Femur (tissue), 1 donor: ENCODE results near the gene TMEM37.

Experiments
- DNase-seq: peaks from one replicate; pipeline ENCODE4 v3.0.0-alpha.2; 2017

Gene TMEM37

GRCh38 chr2:119434664-119435063 is 3.0 kb downstream of the TMEM37 start:
- no peak for DNase-seq

GRCh38 chr2:119435081-119435952 is 3.7 kb downstream of the TMEM37 start:
- no peak for DNase-seq

- DNase-seq, result no peak
Measured at GRCh38 chr2:119435953-119436297, 4.3 kb downstream of the TMEM37 start.

- DNase-seq, result no peak
Measured at GRCh38 chr2:119436993-119437772, 5.5 kb downstream of the TMEM37 start.

- DNase-seq, result no peak
Measured at GRCh38 chr2:119438128-119438656, 6.5 kb downstream of the TMEM37 start.

DNA sequence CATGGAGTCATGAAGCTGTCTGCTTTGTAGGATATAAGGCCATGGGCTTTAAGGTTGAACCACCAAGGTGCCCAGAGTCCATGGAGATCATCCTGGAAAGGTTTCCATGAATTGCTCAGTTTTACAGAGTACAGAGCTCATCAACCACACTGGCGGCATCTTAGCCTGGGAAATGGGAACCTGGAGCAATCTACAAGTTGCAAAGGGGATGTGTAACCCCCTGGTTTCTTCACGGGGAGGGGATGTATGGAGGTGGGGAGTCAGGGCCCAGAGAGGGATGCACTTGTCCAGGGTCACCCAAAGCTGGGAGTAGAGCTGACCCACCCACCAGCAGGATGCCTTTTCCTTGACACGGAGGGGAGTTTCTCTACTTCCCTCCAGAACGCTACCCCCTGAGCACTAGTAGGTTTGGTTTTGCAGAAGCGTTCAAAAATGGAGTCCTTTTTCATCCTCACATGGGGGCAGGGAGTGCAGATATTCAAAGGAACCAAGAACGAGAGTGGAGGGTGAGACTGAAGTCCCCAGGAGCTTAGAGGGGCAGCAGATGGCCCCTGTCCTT is 7.2 kb downstream of the TMEM37 start:
- DNase-seq, result no peak

DNA sequence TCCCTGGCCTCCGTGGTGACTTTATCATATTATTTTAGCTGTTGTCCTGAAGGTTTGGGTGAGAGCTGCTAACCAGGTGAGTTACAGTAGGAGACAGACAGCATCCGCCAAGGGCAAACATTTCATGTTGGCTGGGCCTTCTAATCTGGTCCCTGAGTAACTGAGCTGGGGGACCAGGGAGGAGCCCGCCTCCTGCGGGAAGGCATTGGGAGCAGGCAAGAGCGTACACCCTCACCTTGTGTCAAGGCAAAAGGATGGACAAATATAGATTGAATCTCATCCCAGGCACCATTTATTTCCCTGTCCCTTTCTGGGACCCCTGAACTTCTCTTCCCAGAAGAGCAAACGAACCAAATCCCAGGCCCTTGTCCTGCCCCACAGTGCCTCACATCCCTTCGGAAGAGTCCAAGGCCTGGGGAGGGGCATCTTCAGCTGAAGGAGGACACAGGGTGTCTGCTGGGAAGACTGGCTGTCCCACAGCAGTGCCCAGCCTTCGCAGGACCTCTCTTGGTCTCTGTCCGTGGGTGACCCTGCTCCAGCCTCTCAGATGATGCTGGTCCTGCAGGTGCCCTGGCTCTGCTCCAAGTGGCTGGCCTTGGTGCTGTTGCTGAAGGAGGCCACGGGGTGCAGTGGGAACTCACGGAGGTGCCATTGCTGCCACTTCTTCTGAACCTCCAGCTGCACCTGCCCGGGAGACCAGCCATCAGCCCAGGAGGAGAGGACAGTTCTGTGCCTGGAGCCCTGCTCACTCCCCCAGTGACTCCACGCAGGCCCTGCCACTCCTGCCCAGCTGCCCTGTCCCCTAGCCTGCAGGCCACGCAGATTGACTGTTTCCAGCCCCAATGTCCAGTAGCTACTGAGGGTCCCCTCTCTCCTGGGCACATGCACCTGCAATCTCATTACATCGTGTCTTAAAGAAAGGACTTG is 8.2 kb downstream of the TMEM37 start:
- DNase-seq, result no peak

GRCh38 chr2:119440501-119440870 is 8.8 kb downstream of the TMEM37 start:
- DNase-seq, result no peak

- DNase-seq, result no peak
Measured at GRCh38 chr2:119440873-119441272, 9.2 kb downstream of the TMEM37 start.

DNA sequence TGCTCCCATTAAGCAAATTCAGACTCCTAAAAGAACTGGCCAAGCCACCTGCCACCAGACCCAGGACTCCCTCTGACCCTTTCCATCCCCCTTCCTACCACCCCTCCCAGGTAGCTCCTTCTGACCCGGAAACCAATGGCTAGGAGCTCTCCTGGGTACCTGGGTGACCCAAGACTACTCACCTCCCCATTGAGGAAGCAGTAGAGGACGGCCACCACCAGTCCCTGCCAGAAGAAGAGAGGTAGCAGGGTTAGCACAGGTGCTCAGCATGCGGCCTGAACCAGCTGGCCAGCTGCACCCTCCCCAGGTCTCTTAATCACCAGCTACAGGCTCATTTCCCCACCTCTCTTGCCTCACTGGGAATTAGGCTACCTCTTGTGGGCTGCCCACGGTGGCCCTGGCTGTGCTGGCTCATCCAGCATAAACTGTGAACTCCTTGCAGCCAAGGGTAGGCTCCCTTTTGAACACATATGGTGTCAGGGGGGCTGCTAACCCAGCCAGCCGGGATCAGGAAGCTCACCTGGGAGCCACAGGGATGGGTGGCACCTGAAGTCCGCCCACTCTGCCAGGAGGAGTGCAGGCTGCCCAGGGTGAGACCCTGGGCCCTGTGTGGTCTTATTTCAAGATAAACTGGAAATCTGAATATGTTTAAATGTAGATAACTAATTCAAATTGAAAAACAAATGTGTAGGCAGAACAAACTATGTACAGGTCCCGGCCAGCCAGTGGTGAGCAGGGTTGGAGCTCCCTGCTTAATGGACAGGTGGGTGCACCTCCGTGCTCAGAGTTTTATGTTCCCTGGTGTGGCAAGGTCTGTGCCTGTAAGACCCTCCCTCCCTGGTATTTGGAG is 9.9 kb downstream of the TMEM37 start:
- no peak for DNase-seq

GRCh38 chr2:119442226-119442619 is 10.6 kb downstream of the TMEM37 start:
- no peak for DNase-seq

DNA sequence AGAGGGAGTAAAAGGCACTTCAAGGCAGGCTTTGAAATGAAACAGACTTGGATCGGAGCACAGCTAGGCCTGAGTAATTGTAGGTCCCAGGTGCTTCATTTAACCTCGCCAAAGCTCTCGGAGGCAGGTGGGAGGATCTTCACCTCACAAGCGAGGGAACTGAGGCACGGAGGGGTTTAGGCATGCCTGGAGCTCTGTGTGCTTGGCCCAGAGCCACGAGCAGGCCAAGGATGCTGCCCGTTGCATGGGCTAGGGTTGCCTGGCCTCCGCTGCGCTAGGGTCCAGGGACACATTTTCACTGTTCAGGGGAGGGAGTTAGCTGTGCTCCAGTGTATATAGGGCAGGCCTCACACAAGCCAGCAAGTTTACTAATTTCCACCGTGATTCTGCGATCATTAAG is 11.2 kb downstream of the TMEM37 start:
- no peak for DNase-seq

- DNase-seq, result no peak
Measured at GRCh38 chr2:119446037-119446436, 14.4 kb downstream of the TMEM37 start.

GRCh38 chr2:119448427-119449141 is 16.9 kb downstream of the TMEM37 start:
- DNase-seq, result no peak

DNA sequence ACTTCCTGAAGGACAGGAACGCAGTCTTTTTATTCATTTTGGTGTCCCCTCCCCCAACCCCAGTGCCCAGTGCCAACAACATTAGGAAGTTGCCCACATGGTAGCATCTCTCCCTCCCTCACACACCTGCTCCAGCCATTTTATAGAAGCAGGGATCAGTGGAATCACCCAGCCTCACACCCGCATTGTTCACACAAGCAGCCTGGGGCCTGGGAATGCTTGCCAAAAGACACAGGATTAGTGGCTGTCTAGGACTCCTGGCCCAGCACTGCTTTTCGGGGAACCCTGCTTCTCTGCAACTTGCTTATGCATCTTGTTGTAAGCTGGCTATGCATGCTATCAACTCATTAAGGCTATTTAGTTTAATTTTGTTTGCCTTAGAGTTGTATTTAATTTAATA is 17.9 kb downstream of the TMEM37 start:
- DNase-seq, result no peak

DNA sequence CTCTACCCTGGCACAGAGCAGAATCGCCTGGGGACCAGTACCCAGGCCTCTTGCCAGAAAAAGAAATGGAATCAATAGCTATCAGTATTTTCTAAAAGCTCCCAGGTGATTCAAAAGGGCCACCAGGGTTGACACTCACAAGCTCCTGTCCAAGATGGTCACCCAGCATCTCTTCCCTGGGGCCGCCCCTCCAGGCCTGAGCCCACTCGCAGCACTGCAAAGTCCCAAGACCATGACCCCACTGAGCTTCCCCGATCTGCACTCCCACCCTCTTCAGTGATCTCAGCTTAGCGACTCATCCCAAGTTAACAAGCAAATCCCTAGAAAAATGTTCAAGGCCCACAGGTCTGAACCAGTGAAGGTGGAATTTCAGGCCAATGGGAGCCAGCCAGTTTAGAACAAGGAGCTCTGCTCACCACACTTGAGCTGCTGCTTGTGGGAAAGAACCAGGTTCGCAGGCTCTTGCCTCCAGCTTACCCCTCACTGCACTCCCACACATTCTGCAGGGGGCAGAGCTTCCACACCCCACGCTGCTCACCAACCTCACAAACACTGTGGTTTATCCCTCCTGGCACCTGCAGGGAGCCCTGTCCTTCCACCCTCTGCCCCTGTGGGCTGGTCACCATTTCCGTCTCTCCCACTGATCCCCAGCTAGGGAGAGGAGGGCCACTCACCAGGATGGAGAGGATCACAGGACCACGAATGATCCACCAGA is 19.8 kb downstream of the TMEM37 start:
- DNase-seq, result no peak

DNA sequence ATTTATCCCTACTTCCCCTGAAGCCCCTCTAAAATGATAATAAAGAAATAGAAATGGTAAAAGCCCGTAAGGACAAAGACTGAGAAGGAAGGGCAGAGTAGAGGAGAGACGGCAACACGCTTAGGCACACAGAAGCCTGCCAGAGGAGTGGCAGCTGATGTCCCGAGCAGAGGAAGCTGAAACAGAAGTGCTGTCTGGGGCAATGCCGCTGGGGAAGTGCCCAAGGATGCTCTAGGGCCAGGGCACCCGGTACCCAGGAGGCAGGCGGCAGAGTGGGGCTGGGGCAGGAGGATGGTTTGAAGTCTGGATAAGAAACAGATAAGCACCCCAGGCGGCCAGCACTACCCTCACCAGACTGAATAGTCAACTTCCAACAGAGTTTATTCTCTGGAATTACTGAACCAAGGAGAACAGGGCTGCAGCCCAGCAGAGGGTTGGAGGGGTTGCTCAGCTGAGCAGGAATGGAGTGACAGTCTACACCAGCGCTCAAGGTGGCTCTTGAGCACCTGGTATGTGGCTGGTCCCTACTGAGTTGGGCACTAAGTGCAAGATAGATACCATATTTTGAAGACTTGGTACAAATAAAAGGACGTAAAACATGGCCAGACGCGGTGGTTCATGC is 22.4 kb downstream of the TMEM37 start:
- DNase-seq, result no peak

DNA sequence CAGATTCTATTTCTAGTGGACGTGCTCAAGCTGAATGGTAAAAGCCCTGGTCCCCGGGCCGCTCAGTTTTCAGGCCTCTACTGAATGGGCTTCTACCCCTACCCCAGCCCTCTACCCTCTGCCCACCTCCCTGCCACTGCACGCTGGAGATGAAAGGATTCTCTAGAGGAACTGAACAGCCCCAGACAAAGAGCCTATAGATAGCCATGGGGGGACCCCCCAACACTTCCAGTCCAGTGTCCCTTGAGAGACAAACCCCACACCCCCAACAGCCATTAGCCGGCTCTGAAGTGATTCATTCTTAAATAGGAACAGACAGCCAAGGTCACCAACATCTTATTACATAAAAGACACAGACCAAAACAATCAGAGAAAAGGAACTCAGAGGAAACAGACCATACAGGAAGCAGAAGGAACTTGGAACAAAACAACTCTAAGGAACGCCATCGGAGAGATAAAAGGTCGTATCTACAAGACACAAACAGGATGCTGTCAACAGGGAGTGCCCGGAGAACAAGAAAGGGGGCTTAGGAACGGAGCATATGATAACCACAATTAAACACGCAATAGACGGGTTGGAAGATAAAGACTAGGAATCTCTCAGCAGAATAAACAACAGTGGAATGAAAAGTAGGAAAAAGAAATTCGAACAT is 23.5 kb downstream of the TMEM37 start:
- DNase-seq, result no peak

DNA sequence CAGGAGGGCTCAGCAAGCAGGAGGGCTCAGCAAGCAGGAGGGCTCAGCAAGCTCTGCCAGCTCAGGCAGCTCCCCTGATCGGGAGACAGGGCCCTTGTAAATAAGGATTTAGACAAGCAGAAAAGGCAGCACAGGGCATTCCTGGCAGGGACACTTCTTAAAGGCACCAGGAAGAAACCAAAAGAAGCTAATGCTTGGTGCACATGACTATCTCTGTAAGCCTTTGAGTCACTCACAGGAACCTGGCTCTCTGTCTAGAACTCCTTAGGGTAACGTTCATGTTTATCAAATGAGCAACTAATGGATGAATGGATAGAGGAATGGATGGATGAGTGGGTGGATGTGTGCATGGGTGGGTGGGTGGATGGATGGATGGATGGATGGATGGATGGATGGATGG is 28.4 kb downstream of the TMEM37 start:
- DNase-seq, result no peak
